ENCODE measurements around the gene RAB3A. TPM values are rescaled to one million over a fixed set of nuclear protein-coding genes. Genes with fewer than 3 reads are reported as not detected.

The RAB3A gene
- total RNA-seq, 1 experiment from 2014 or later = 10.6 TPM

DNA sequence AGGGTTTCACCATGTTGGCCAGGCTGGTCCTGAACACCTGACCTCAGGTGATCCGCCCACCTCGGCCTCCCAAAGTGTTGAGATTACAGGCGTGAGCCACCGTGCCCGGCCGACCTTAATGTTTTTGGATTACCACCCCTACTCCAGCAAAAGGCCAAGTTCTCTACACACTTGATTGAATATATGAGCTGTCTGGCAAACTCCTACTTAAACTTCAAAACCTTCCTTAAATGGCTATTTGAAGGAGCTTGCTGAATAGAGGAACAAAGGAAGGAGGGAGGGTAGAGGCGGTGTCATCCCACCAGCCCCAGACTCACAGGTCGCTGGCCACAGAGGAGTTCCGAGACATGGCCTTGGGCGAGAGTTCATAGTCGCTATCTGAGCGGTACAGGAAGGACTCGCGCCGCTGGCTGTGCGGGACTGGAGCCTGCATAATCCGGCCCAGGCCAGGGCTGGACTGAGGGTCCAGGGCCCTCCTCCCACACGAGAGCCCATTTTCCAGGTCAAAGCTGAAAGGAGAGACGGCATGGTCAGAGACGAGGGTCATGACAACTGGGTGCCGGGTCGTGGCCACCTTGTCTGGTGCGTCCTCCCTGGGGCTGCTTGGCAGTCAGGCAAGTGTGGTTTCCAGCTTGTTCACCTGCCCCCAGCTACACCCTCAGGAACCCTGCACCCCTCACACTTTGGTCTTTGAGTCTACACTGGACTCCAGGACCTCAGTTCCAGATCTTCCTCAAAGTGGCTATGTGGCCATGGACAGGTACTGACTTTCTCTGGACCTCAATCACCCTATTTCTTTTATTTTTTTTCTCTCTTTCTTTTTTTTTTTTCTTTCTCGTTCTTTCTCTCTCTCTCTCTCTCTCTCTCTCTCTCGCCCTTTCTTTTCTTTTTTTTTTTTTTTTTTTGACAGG, 18.2 kb upstream of the RAB3A start:
- Histone ChIP-seq H3K9me2 (ENCODE audit: insufficient read depth) (no peaks in the 10 kb centered on the region), H3K4me1 (ENCODE audit: control insufficient read depth in 1 of 2, insufficient read depth in 2 of 2, low read length in 2 of 2) (peaks cover 18 to 30% of the 10 kb centered on the region in 2 experiments), H3K27ac (ENCODE audit: low read depth, low read length) (no peak overlapping the region), H4K20me1 (ENCODE audit: insufficient read depth) (no peaks in the 10 kb centered on the region), H3K4me2 (ENCODE audit: low read length) (no peak overlapping the region), H3K4me3 (replicated peaks in 1 of 2; ENCODE audit: low read depth in 1 of 2, low read length in 2 of 2) (no peak overlapping the region), H3K79me2 (ENCODE audit: insufficient read depth, low read length) (no peaks in the 10 kb centered on the region), H3K36me3 (ENCODE audit: control insufficient read depth in 1 of 2, insufficient read depth in 2 of 2, low read length in 2 of 2) (no peaks in the 10 kb centered on the region), H2AFZ (ENCODE audit: low read depth, low read length, poor library complexity, severe bottlenecking) (no peak overlapping the region), H3K9ac (ENCODE audit: low read length) (no peak overlapping the region), H3K27me3 (ENCODE audit: insufficient read depth, low read length) (no peaks in the 10 kb centered on the region), H3K9me3 (ENCODE audit: control insufficient read depth in 1 of 2, insufficient read depth in 1 of 2, low read depth in 1 of 2, low read length in 2 of 2) (no peaks in the 10 kb centered on the region)
- ChIA-PET CTCF (interaction anchor here (3.3 kb wide), 1 partner anchor 14 kb away, joined by 11 read pairs; no protein-coding TSS in a partner anchor), RAD21 (ENCODE audit: low non-redundant PET in 1 of 2, low total read pairs in 2 of 2, uncharacterized antibody in 2 of 2, unreplicated experiment in 2 of 2) (no interaction called here), POLR2A (no interaction called here)
- BruUV-seq (replicated peaks) = no TSS peak
- TF ChIP-seq, protein P1, sequence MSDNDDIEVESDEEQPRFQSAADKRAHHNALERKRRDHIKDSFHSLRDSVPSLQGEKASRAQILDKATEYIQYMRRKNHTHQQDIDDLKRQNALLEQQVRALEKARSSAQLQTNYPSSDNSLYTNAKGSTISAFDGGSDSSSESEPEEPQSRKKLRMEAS (IDR thresholded peaks at IDR 0.05) = no peak
- TF ChIP-seq RAD21 (IDR thresholded peaks at IDR 0.05; ENCODE audit: low read depth) (no peak), FOSL1 (IDR thresholded peaks at IDR 0.05; ENCODE audit: low read depth) (no peak)
- DNase-seq (ENCODE audit: low read depth, low spot score) (no peak), ATAC-seq (no peak)
- intact Hi-C loops (cut with micrococcal nuclease) = no loop called here

- H3K79me2 ChIP-seq (ENCODE audit: insufficient read depth, low read length) = no peaks in the 10 kb centered on the region
- no peak overlapping the region for H2AFZ ChIP-seq (ENCODE audit: low read depth, low read length, poor library complexity, severe bottlenecking)
- DNase-seq (ENCODE audit: low read depth, low spot score) = no peak
- no peaks in the 10 kb centered on the region for H3K9me2 ChIP-seq (ENCODE audit: insufficient read depth)
- H3K9me3 ChIP-seq (ENCODE audit: control insufficient read depth in 1 of 2, insufficient read depth in 1 of 2, low read depth in 1 of 2, low read length in 2 of 2) = no peaks in the 10 kb centered on the region
- ChIA-PET RAD21 (ENCODE audit: low non-redundant PET in 1 of 2, low total read pairs in 2 of 2, uncharacterized antibody in 2 of 2, unreplicated experiment in 2 of 2) (no interaction called here), CTCF (interaction anchor here (1.1 to 3.3 kb wide), 2 partner anchors 13 to 59 kb away, joined by 4 to 11 read pairs; no protein-coding TSS in a partner anchor), POLR2A (interaction anchor here (1.0 to 1.5 kb wide), 3 partner anchors 11 to 28 kb away, joined by 3 to 4 read pairs (median 3); partner anchors contain the start of gene MPV17L2)
- H3K4me1 ChIP-seq (ENCODE audit: control insufficient read depth in 1 of 2, insufficient read depth in 2 of 2, low read length in 2 of 2) = peaks cover 18 to 30% of the 10 kb centered on the region in 2 experiments
- ATAC-seq = no peak
- H3K36me3 ChIP-seq (ENCODE audit: control insufficient read depth in 1 of 2, insufficient read depth in 2 of 2, low read length in 2 of 2) = no peaks in the 10 kb centered on the region
- BruUV-seq (replicated peaks) = no TSS peak
- H3K27me3 ChIP-seq (ENCODE audit: insufficient read depth, low read length) = no peaks in the 10 kb centered on the region
- no peak overlapping the region for H3K27ac ChIP-seq (ENCODE audit: low read depth, low read length)
- peak overlapping the region in 1 of 2 experiments; percentile 34; a peak in 3 of 4 replicates for H3K4me3 ChIP-seq (replicated peaks in 1 of 2; ENCODE audit: low read depth in 1 of 2, low read length in 2 of 2)
- intact Hi-C loops (cut with micrococcal nuclease) = no loop called here
- no peak overlapping the region for H3K9ac ChIP-seq (ENCODE audit: low read length)
- no peaks in the 10 kb centered on the region for H4K20me1 ChIP-seq (ENCODE audit: insufficient read depth)
- peak overlapping the region; percentile 52 for H3K4me2 ChIP-seq (ENCODE audit: low read length)
- no peak for TF ChIP-seq EZH2phosphoT487 (IDR thresholded peaks at IDR 0.05; ENCODE audit: borderline replicate concordance)
- no peak for TF ChIP-seq ELF1 (IDR thresholded peaks at IDR 0.05; ENCODE audit: borderline replicate concordance, low read depth)
- TF ChIP-seq POLR2AphosphoS5 (IDR thresholded peaks at IDR 0.05; ENCODE audit: low read depth, low read length) = peak; percentile 39; the same call in 1 of the 2 replicates
Measured at GRCh38 chr19:18220632-18221275, 16.9 kb upstream of the RAB3A start.
